AG04449 (cell line): ENCODE results near the gene KAT7.

Source experiments
- CTCF ChIA-PET: fragments of 350-600 bp; formaldehyde crosslinking; extraction: SDS; loops from one replicate; lab custom pipeline; 2021; ENCODE audit warnings: antibody characterized with exemption; lab: Yijun Ruan, JAX
- POLR2A ChIA-PET: fragments of 400-600, 350-600 bp; formaldehyde crosslinking; extraction: SDS; loops from one replicate; lab custom pipeline; 2020; ENCODE audit warnings: antibody characterized with exemption, inconsistent platforms; lab: Yijun Ruan, JAX
- DNase-seq: peaks from one replicate; pipeline ENCODE4 v3.0.0-alpha.2; 2010; ENCODE audit warnings: low read depth, low spot score
- H3K4me3 ChIP-seq: 2 replicates; pipeline ENCODE4 v1.5.1; 2011; ENCODE audit warnings: low read depth, mild to moderate bottlenecking, control low read depth, low read length
- CTCF ChIP-seq: IDR thresholded peaks from one replicate; pipeline ENCODE4 v1.5.1; 2011; ENCODE audit warnings: mild to moderate bottlenecking, moderate library complexity, low read length, control low read depth, inconsistent platforms; ENCODE audit not compliant: insufficient read depth; ENCODE audit errors: missing control alignments

The KAT7 gene

GRCh38 chr17:49835472-49835871 lies 47.0 kb downstream of the KAT7 start:
- TF ChIP-seq CTCF: no peak
- ChIA-PET POLR2A (no interaction called here), CTCF (interaction anchor here (7.6 kb wide), 1 partner anchor 162 kb away, joined by 37 read pairs; no protein-coding TSS in a partner anchor)
- no peak overlapping the region for H3K4me3 ChIP-seq
- no peak for DNase-seq

GRCh38 chr17:49836111-49837030 lies 47.9 kb downstream of the KAT7 start:
- CTCF ChIA-PET: interaction anchor here (1.2 to 7.6 kb wide), 2 partner anchors 13 to 161 kb away, joined by 3 to 37 read pairs; no protein-coding TSS in a partner anchor
- no peak overlapping the region for H3K4me3 ChIP-seq
- DNase-seq: peak; percentile 23
- TF ChIP-seq CTCF: no peak
- POLR2A ChIA-PET: interaction anchor here (0.5 kb wide), 1 partner anchor 137 kb away, joined by 3 read pairs; no protein-coding TSS in a partner anchor

- no peak overlapping the region for H3K4me3 ChIP-seq
- no peak for DNase-seq
- TF ChIP-seq CTCF: no peak
- ChIA-PET CTCF (interaction anchor here (0.8 to 7.6 kb wide), 4 partner anchors 9 to 255 kb away, joined by 3 to 37 read pairs (median 12); partner anchors contain the start of gene TAC4), POLR2A (no interaction called here)
These were observed 51.0 kb downstream of the KAT7 start for GRCh38 chr17:49839455-49839854.

- TF ChIP-seq CTCF: no peak
- H3K4me3 ChIP-seq: no peak overlapping the region
- CTCF ChIA-PET: no interaction called here
- POLR2A ChIA-PET: no interaction called here
- no peak for DNase-seq
These were observed 53.1 kb downstream of the KAT7 start for GRCh38 chr17:49841548-49841947.

GRCh38 chr17:49842371-49842770 lies 53.9 kb downstream of the KAT7 start:
- ChIA-PET POLR2A (no interaction called here), CTCF (interaction anchor here (25.2 kb wide), 1 partner anchor 156 kb away, joined by 753 read pairs; the partner anchor contains the start of gene DLX3)
- no peak for DNase-seq
- TF ChIP-seq CTCF: no peak
- H3K4me3 ChIP-seq: no peak overlapping the region

GRCh38 chr17:49842846-49843245 lies 54.4 kb downstream of the KAT7 start:
- TF ChIP-seq CTCF: no peak
- CTCF ChIA-PET: interaction anchor here (25.2 kb wide), 1 partner anchor 156 kb away, joined by 753 read pairs; the partner anchor contains the start of gene DLX3
- POLR2A ChIA-PET: interaction anchor here (0.6 kb wide), 1 partner anchor 245 kb away, joined by 3 read pairs; no protein-coding TSS in a partner anchor
- no peak for DNase-seq
- no peak overlapping the region for H3K4me3 ChIP-seq
